ENCODE data around the gene REV3L.
"Not testable (repeated sequence)": the region's sequence is repeated elsewhere in the genome, so short reads cannot be mapped to it uniquely, and the experiment has no call there.

The REV3L gene

GRCh38 chr6:111266276-111266675 lies 216.7 kb downstream of the REV3L start:
- DNase-seq (ENCODE audit: low read depth in 1 of 2, low spot score in 1 of 2): no peak

- no peak for DNase-seq (ENCODE audit: low read depth in 1 of 2, low spot score in 1 of 2)
Measured at GRCh38 chr6:111265842-111266241, 217.2 kb downstream of the REV3L start.

GRCh38 chr6:111263837-111264236 lies 219.2 kb downstream of the REV3L start:
- no peak for DNase-seq (ENCODE audit: low read depth in 1 of 2, low spot score in 1 of 2)

- DNase-seq (ENCODE audit: low read depth in 1 of 2, low spot score in 1 of 2): no peak
Measured at GRCh38 chr6:111260570-111261298, 222.3 kb downstream of the REV3L start.

- peak; percentile 98 to 99 for DNase-seq (ENCODE audit: low read depth in 1 of 2, low spot score in 1 of 2)
Measured at GRCh38 chr6:111259089-111259831, 223.8 kb downstream of the REV3L start.

GRCh38 chr6:111258615-111259088 lies 224.4 kb downstream of the REV3L start:
- no peak for DNase-seq (ENCODE audit: low read depth in 1 of 2, low spot score in 1 of 2)

GRCh38 chr6:111258010-111258409 lies 225.0 kb downstream of the REV3L start:
- DNase-seq (ENCODE audit: low read depth in 1 of 2, low spot score in 1 of 2): no peak

- no peak for DNase-seq (ENCODE audit: low read depth in 1 of 2, low spot score in 1 of 2)
Measured at GRCh38 chr6:111256646-111257045, 226.4 kb downstream of the REV3L start.

- DNase-seq (ENCODE audit: low read depth in 1 of 2, low spot score in 1 of 2): not testable (repeated sequence)
Measured at GRCh38 chr6:111255838-111256237, 227.2 kb downstream of the REV3L start.

GRCh38 chr6:111254779-111255166 lies 228.2 kb downstream of the REV3L start:
- DNase-seq (ENCODE audit: low read depth in 1 of 2, low spot score in 1 of 2): no peak

GRCh38 chr6:111254004-111254778 lies 228.8 kb downstream of the REV3L start:
- no peak for DNase-seq (ENCODE audit: low read depth in 1 of 2, low spot score in 1 of 2)

- DNase-seq (ENCODE audit: low read depth in 1 of 2, low spot score in 1 of 2): no peak
Measured at GRCh38 chr6:111252726-111253125, 230.3 kb downstream of the REV3L start.

- no peak for DNase-seq (ENCODE audit: low read depth in 1 of 2, low spot score in 1 of 2)
Measured at GRCh38 chr6:111250791-111251354, 232.1 kb downstream of the REV3L start.

All from activated T-helper 1 cell treated with anti-CD3 and anti-CD28 coated beads, Interleukin-2, amount 50 U/mL, for 16 hours (primary cell).